CD4-positive, alpha-beta T cell treated with Interleukin-12 subunit alpha and Interleukin-12 subunit beta, for 1 hour (primary cell): ENCODE data around the gene SCLT1.

Source experiments
- DNase-seq: peaks from one replicate; pipeline ENCODE4 v3.0.0-alpha.2; 2020

SCLT1 gene

DNA sequence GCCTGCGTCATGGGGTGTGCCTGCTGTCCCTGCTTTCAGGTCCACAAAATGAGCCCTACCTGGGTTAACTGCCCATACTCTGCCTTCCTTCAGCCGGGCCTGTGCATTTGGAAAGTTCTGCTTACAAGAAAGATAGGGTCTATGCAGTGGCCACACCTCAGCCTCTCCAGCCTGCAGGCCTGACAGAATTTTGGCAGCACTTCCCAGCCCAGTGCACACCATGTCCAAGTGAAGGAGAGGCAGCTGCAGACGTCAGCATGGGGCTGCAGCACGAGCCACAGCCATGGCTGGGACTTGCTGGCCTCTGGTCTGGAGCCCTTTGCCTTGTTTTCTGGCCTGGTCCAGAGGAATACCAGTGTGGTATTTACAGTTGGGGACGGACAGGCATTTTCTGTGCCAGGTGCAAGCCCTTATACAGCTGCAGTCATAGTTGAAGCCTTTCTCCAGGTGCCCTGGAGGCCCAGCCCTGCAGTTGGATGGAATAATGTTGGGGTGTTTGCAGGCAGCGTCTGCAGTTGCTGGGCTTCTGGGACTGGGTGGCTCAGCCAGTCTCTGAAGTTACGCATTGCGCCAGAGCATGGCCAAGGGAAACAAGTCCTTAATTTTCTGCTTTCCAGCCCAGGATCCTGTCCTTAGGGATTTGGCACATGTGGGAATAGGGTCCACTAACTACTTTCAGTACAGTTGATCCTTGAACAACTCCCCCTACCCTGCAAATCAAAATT lies 257.7 kb downstream of the SCLT1 start:
- no peak for DNase-seq
